ENCODE measurements around the gene APEX2. TPM values are rescaled to one million over a fixed set of nuclear protein-coding genes. Genes with fewer than 3 reads are reported as not detected.
"Not testable (repeated sequence)": the region's sequence is repeated elsewhere in the genome, so short reads cannot be mapped to it uniquely, and the experiment has no call there.

Gene APEX2
- total RNA-seq, 5 donors from 2014 or later (not counting 1 experiment from before 2014, with no cell fraction given) = 7.5 to 17.2 (median 15.3) TPM

GRCh38 chrX:54979432-54979831 is 20.7 kb upstream of the APEX2 start:
- no peaks in the 10 kb centered on the region for H3K36me3 Mint-ChIP-seq

GRCh38 chrX:54980334-54980733 is 19.8 kb upstream of the APEX2 start:
- H3K4me3 ChIP-seq (ENCODE audit: control insufficient read depth in 1 of 2, extremely low read depth in 1 of 2, low read length in 1 of 2) = no peak overlapping the region
- H3K36me3 ChIP-seq (ENCODE audit: control insufficient read depth in 2 of 2, extremely low read depth in 1 of 2, insufficient read depth in 1 of 2, low read length in 1 of 2) = no peaks in the 10 kb centered on the region
- Mint-ChIP-seq H3K36me3 (no peaks in the 10 kb centered on the region), H3K27ac (no peak overlapping the region), H3K9me3 (no peaks in the 10 kb centered on the region), H3K27me3 (peaks cover 0 to 24% of the 10 kb centered on the region in 2 donors), H3K4me3 (no peak overlapping the region), H3K4me1 (no peaks in the 10 kb centered on the region)
- H3K27me3 ChIP-seq (replicated peaks in 1 of 2; ENCODE audit: control insufficient read depth in 2 of 2, extremely low read depth in 1 of 2, insufficient read depth in 2 of 2, low read length in 1 of 2) = no peaks in the 10 kb centered on the region
- no CpG with 5 or more reads among the region's 6 CpGs for WGBS (ENCODE audit: insufficient coverage)
- no peak overlapping the region for H3K27ac ChIP-seq (ENCODE audit: low read length)
- H3K4me1 ChIP-seq (ENCODE audit: control insufficient read depth in 1 of 2, extremely low read depth in 1 of 2, insufficient read depth in 2 of 2, low read length in 2 of 2) = no peaks in the 10 kb centered on the region
- ChIA-PET CTCF (no interaction called here), POLR2A (interaction anchor here (0.6 to 0.7 kb wide), 2 partner anchors 19 to 524 kb away, joined by 4 to 5 read pairs; no protein-coding TSS in a partner anchor)
- no peaks in the 10 kb centered on the region for H3K9me3 ChIP-seq
- no peak for ATAC-seq (replicated peaks in 1 of 4)
- no peak for DNase-seq

More at GRCh38 chrX:54979432-54979831, 20.7 kb upstream of the APEX2 start:
- CTCF ChIA-PET = no interaction called here
- H3K9me3 ChIP-seq = no peaks in the 10 kb centered on the region
- H3K4me1 ChIP-seq (ENCODE audit: control insufficient read depth in 1 of 2, extremely low read depth in 1 of 2, insufficient read depth in 2 of 2, low read length in 2 of 2) = no peaks in the 10 kb centered on the region
- H3K36me3 ChIP-seq (ENCODE audit: control insufficient read depth in 2 of 2, extremely low read depth in 1 of 2, insufficient read depth in 1 of 2, low read length in 1 of 2) = no peaks in the 10 kb centered on the region
- no peaks in the 10 kb centered on the region for H3K9me3 Mint-ChIP-seq
- no peaks in the 10 kb centered on the region for H3K27me3 ChIP-seq (replicated peaks in 1 of 2; ENCODE audit: control insufficient read depth in 2 of 2, extremely low read depth in 1 of 2, insufficient read depth in 2 of 2, low read length in 1 of 2)
- no peak overlapping the region for H3K27ac Mint-ChIP-seq
- peaks cover 0 to 21% of the 10 kb centered on the region in 2 donors for H3K27me3 Mint-ChIP-seq
- no peak overlapping the region for H3K4me3 ChIP-seq (ENCODE audit: control insufficient read depth in 1 of 2, extremely low read depth in 1 of 2, low read length in 1 of 2)
- no peaks in the 10 kb centered on the region for H3K4me1 Mint-ChIP-seq
- POLR2A ChIA-PET = no interaction called here
- no peak for DNase-seq
- ATAC-seq (replicated peaks in 1 of 4) = no peak
- no peak overlapping the region for H3K4me3 Mint-ChIP-seq
- H3K27ac ChIP-seq (ENCODE audit: low read length) = no peak overlapping the region

- DNase-seq; H3K36me3 ChIP-seq (ENCODE audit: control insufficient read depth in 2 of 2, extremely low read depth in 1 of 2, insufficient read depth in 1 of 2, low read length in 1 of 2); H3K4me3 ChIP-seq (ENCODE audit: control insufficient read depth in 1 of 2, extremely low read depth in 1 of 2, low read length in 1 of 2); H3K36me3 Mint-ChIP-seq; H3K27ac ChIP-seq (ENCODE audit: low read length); H3K4me3 Mint-ChIP-seq; H3K4me1 Mint-ChIP-seq; H3K9me3 Mint-ChIP-seq; H3K27me3 ChIP-seq (replicated peaks in 1 of 2; ENCODE audit: control insufficient read depth in 2 of 2, extremely low read depth in 1 of 2, insufficient read depth in 2 of 2, low read length in 1 of 2); CTCF ChIA-PET; H3K9me3 ChIP-seq; H3K4me1 ChIP-seq (ENCODE audit: control insufficient read depth in 1 of 2, extremely low read depth in 1 of 2, insufficient read depth in 2 of 2, low read length in 2 of 2); ATAC-seq (replicated peaks in 1 of 4); POLR2A ChIA-PET; H3K27ac Mint-ChIP-seq: not testable (repeated sequence)
- WGBS (ENCODE audit: insufficient coverage) = no CpG with 5 or more reads among the region's 2 CpGs
- H3K27me3 Mint-ChIP-seq = peaks cover 0 to 18% of the 10 kb centered on the region in 2 donors
Observed at GRCh38 chrX:54983306-54983705, 16.9 kb upstream of the APEX2 start.

- no peak overlapping the region for H3K27ac Mint-ChIP-seq
Observed at GRCh38 chrX:54991706-54992105, 8.5 kb upstream of the APEX2 start.

GRCh38 chrX:54992911-54993622 is 7.1 kb upstream of the APEX2 start:
- peaks cover 0 to 19% of the 10 kb centered on the region in 2 donors for H3K27me3 Mint-ChIP-seq
- ChIA-PET CTCF (no interaction called here), POLR2A (no interaction called here)
- ATAC-seq (replicated peaks in 1 of 4) = no peak
- no peak overlapping the region for H3K27ac Mint-ChIP-seq
- no peak for DNase-seq
- no CpG with 5 or more reads among the region's 1 CpG for WGBS (ENCODE audit: insufficient coverage)
- Histone ChIP-seq H3K27me3 (replicated peaks in 1 of 2; ENCODE audit: control insufficient read depth in 2 of 2, extremely low read depth in 1 of 2, insufficient read depth in 2 of 2, low read length in 1 of 2) (no peaks in the 10 kb centered on the region), H3K4me3 (ENCODE audit: control insufficient read depth in 1 of 2, extremely low read depth in 1 of 2, low read length in 1 of 2) (no peak overlapping the region), H3K27ac (ENCODE audit: low read length) (no peak overlapping the region), H3K36me3 (ENCODE audit: control insufficient read depth in 2 of 2, extremely low read depth in 1 of 2, insufficient read depth in 1 of 2, low read length in 1 of 2) (no peaks in the 10 kb centered on the region), H3K4me1 (ENCODE audit: control insufficient read depth in 1 of 2, extremely low read depth in 1 of 2, insufficient read depth in 2 of 2, low read length in 2 of 2) (no peaks in the 10 kb centered on the region), H3K9me3 (no peaks in the 10 kb centered on the region)
- no peak overlapping the region for H3K4me3 Mint-ChIP-seq
- H3K36me3 Mint-ChIP-seq = no peaks in the 10 kb centered on the region
- no peaks in the 10 kb centered on the region for H3K9me3 Mint-ChIP-seq
- no peaks in the 10 kb centered on the region for H3K4me1 Mint-ChIP-seq

More at GRCh38 chrX:54991706-54992105, 8.5 kb upstream of the APEX2 start:
- Mint-ChIP-seq H3K27me3 (peaks cover 0 to 22% of the 10 kb centered on the region in 2 donors), H3K4me3 (no peak overlapping the region), H3K4me1 (no peaks in the 10 kb centered on the region), H3K36me3 (no peaks in the 10 kb centered on the region), H3K9me3 (peaks cover 0 to 5% (median 0%) of the 10 kb centered on the region in 3 donors)
- POLR2A ChIA-PET = no interaction called here
- CTCF ChIA-PET = no interaction called here
- H3K4me3 ChIP-seq (ENCODE audit: control insufficient read depth in 1 of 2, extremely low read depth in 1 of 2, low read length in 1 of 2) = no peak overlapping the region
- no peaks in the 10 kb centered on the region for H3K4me1 ChIP-seq (ENCODE audit: control insufficient read depth in 1 of 2, extremely low read depth in 1 of 2, insufficient read depth in 2 of 2, low read length in 2 of 2)
- ATAC-seq (replicated peaks in 1 of 4) (no peak), DNase-seq (no peak)
- no peaks in the 10 kb centered on the region for H3K9me3 ChIP-seq
- no CpG with 5 or more reads among the region's 2 CpGs for WGBS (ENCODE audit: insufficient coverage)
- no peak overlapping the region for H3K27ac ChIP-seq (ENCODE audit: low read length)
- H3K27me3 ChIP-seq (replicated peaks in 1 of 2; ENCODE audit: control insufficient read depth in 2 of 2, extremely low read depth in 1 of 2, insufficient read depth in 2 of 2, low read length in 1 of 2) = no peaks in the 10 kb centered on the region
- no peaks in the 10 kb centered on the region for H3K36me3 ChIP-seq (ENCODE audit: control insufficient read depth in 2 of 2, extremely low read depth in 1 of 2, insufficient read depth in 1 of 2, low read length in 1 of 2)

GRCh38 chrX:54994099-54994498 is 6.1 kb upstream of the APEX2 start, which contains the start of gene PFKFB1:
TSS of gene PFKFB1 (minus strand) at chrX:54994188. CDS start at chrX:54994007, 181 bp downstream.
- no CpG with 5 or more reads among the region's 2 CpGs for WGBS (ENCODE audit: insufficient coverage)
- ATAC-seq (replicated peaks in 1 of 4) = no peak
- no peak for DNase-seq
- Mint-ChIP-seq H3K27me3 (peaks cover 0 to 19% of the 10 kb centered on the region in 2 donors), H3K4me1 (peaks cover 0 to under 1% (median 0%) of the 10 kb centered on the region in 3 donors), H3K9me3 (no peaks in the 10 kb centered on the region), H3K4me3 (no peak within 1 kb of the TSS), H3K36me3 (no peaks in the 10 kb centered on the region), H3K27ac (no peak within 1 kb of the TSS)
- ChIA-PET CTCF (interaction anchor here in 1 of 2 donors (1.3 kb wide), 1 partner anchor 9 kb away, joined by 3 read pairs; no protein-coding TSS in a partner anchor), POLR2A (no interaction called here)
- Histone ChIP-seq H3K4me3 (ENCODE audit: control insufficient read depth in 1 of 2, extremely low read depth in 1 of 2, low read length in 1 of 2) (no peak within 1 kb of the TSS), H3K9me3 (no peaks in the 10 kb centered on the region), H3K27ac (ENCODE audit: low read length) (no peak within 1 kb of the TSS), H3K36me3 (ENCODE audit: control insufficient read depth in 2 of 2, extremely low read depth in 1 of 2, insufficient read depth in 1 of 2, low read length in 1 of 2) (no peaks in the 10 kb centered on the region), H3K27me3 (replicated peaks in 1 of 2; ENCODE audit: control insufficient read depth in 2 of 2, extremely low read depth in 1 of 2, insufficient read depth in 2 of 2, low read length in 1 of 2) (no peaks in the 10 kb centered on the region), H3K4me1 (ENCODE audit: control insufficient read depth in 1 of 2, extremely low read depth in 1 of 2, insufficient read depth in 2 of 2, low read length in 2 of 2) (peaks cover 0 to under 1% of the 10 kb centered on the region in 2 experiments)

Data from T-cell (primary cell).